Raji (cell line): ENCODE measurements around the gene PRUNE2.

Experiments used
- POLR2A ChIP-seq: IDR thresholded peaks from 2 replicates; pipeline ENCODE4 v1.6.1; 2011; ENCODE audit warnings: low read depth, low read length, control low read depth; ENCODE audit not compliant: insufficient read depth

The PRUNE2 gene

DNA sequence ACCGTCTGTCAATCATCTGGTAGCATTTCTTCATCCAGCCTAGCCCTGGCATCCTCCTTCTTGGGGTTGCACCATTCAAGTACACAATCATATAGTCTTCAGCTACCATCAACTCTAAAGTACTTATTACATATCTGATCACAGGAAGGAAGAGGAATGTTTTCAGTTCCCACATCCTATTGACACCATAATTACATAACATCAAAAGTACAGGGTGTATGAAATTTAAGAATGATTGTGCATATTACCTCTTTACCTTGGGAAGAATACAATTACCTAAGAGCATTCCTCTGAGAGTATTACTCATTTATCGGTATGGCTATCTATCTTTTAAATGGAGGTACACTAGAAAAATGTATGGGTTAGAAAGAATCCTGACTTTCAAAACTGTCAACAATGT lies 268.5 kb downstream of the PRUNE2 start:
- no peak for TF ChIP-seq POLR2A

DNA sequence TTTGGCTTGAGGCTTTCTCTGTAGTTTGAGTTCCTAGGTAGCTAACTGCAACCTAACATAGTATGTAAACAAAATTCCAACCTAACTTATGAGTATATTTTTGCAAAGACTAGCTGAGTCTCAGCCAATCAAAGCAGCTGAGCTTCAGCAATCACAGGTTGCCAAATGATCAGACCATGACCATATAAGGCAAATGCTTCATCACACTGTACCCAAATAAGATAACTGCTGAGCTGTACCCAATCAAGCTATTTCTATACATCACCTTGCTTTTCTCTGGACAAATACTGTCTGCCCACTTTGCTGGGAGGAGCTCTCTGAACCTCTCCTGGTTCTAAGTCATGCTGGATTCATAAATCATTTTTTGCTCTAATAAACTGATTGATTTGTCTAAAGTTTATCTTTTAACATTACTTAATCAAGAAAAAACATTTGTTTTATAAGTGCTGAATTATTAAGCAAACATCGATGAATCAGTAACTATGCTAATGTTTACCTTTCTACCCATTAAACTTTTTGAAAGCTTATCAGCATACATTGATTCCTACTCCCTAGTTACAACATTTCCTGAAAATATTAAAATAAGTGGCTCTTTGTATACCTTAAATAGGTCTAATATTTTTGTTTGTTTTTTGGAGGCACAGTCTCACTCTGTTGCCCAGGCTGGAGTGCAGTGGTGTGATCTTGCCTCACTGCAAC lies 271.4 kb downstream of the PRUNE2 start:
- no peak for TF ChIP-seq POLR2A

DNA sequence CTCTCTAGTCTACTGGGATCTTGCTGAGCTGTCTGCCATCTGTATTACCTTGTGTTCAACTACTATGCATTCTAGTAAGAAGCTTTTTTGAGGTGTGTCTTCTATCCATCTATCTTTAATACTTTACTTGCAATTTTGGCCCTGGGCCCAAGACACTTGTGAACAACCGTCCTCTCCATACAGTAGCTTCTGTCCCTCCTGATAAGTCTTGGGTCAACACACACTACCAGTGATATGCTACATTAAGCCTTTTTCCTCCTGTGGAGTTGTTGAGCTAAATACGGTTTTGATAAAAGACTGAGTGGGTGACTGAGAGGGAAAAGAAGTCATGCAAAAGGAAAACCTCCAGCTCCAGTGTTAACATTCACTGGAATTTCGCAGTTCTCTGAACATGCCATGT lies 275.0 kb downstream of the PRUNE2 start:
- no peak for TF ChIP-seq POLR2A

DNA sequence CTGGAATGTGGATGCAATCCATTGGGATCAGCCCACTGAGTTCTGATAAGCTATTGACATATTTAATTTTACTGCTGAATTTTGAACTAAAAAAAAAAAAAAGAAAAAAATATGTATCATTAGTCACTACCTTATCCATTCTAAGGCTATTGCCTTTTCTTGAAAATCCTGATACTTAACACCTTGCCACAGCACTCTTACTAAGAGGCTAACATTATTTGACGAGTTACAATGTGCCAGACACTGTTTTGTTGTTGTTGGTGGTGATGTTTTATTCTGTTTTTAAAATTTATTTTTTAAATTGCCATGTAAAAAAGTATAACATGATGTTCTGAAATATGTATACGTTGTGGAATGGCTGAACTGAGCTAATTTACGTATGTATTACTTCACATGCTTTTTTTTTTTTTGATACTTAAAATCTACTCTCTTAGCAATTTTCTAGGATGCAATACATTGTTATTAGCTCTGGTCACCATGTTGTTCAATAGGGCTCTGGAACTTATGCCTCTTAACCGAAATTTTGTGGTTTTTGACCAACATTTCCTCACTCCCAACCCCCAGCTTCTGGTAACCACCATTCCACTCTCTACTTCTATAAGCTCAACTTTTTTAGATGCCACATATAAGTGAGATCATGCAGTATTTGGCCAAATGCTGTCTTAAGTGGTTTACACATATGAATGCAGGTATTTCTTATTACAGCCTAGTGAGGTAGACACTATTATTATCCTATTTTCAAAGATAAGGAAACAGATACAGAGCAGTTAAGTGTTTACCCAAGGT lies 276.5 kb downstream of the PRUNE2 start:
- TF ChIP-seq POLR2A = no peak

DNA sequence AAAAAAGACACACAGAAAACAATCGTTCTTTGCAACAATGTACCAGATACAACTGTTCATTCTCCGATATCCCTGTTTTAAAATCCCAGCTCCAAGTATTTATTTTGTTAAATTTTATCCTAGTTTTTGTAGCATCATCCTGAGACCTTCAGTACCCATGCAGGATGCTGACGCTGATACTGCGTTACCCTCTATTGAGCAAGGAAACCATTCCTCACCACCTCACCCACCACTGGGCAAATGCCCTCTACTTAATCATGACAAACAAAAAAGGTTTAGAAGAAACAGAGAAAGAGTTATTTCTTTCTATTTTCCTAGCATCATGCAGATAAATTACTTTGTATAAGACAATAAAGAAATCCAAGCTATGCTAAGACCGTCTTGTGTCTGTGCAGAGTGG lies 277.8 kb downstream of the PRUNE2 start:
- TF ChIP-seq POLR2A = no peak

DNA sequence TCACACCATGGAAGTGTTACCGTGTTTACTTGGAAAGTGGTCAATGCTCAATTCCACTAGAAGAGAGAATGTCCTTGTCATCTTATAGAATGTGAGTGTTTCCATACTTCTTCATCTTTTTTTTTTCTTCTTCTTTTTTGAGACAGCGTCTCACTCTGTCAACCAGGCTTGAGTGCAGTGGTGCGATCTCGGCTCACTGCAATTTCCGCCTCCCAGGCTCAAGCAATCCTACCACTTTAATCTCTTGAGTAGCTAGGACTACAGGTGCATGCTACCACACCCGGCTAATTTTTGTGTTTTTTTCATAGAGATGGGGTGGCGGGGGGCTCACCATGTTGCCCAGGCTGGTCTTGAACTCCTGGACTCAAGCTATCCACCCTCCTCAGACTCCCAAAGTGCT lies 278.9 kb downstream of the PRUNE2 start:
- no peak for TF ChIP-seq POLR2A

DNA sequence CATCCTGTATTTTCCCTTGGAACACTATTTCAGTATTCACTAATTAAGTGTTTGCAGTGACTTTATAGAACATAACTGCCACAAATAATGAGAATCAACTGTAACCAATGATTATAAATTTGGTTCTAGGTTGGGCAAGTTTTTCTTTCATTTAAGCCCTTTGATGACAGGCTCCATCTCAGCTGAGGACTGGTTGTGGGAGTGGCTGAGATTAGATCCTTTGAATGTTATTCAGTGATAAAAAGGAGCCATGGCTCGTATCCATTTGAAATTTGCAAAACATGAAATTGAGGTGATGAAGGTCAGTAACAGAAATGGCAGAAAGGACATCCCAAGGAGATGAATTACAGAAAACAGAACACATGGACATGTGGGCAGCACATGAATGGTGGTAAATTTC lies 279.8 kb downstream of the PRUNE2 start:
- TF ChIP-seq POLR2A = no peak

DNA sequence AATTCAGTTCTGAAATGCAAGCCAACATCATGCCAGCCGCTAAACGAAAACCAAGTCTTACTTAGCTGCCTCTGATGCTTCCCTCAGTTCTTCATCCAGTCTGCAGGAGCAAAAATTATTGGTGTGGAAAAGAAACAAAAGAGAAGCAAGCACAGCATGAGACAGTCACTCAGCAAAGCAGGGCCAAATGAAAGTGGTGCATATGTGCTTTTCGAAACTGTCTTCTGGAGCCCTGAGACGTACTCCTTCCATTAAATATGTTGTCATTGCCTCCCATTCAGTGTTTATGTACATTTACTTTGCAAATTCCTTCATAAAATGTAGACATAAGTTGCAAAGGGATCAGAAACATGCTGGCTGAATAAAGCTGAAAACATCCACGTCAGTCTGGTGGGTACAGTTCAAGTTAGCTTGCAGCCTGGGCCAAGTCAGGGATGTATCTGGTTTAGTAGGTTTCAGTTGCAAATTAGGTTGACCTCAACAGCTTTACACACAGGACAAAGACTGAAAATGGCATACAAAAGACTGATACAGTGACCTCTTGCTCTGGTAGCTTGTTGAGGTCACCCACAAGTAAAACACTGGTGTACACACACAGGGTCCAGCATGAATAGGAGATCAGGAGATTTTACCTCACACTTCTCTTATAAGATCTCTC lies 281.4 kb downstream of the PRUNE2 start:
- TF ChIP-seq POLR2A = no peak

DNA sequence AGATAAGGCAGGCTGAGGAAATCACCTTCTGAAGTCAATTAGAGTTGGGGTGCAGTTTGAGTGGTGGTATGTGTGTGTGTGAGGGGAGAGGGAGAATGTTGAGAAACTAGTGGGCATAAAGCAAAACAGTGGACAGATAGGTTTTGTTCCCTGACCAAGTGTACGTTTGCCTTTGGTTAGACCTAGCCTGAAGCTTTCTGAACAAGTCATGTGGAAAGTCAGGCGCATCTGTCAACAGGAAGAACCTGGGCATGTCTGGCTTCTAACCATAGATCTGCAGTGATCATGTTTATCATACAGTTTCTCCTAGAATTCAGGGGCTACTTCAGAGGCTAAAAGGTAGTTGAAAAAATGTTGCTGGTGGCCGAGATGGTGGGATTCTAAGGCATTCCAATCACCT lies 284.9 kb downstream of the PRUNE2 start:
- TF ChIP-seq POLR2A = no peak

DNA sequence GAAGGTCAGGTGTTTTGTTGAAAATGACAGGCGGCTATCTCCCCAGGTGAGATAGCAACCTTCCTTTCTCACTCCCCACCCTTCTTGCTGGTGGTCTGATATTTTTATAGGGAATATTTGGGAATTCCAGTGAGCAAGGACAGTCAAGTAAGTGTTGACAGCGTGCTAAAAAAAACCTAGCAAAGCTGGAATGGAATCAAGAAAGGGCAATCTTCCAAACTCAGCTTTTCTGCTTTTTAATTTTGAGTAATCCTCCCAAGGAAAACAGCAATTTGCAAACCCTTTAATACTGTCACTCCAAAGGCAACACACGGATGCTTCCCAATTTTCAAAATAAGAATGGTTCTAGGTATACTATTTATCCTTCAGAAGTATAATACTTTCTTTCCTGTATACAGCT lies 285.3 kb downstream of the PRUNE2 start:
- TF ChIP-seq POLR2A = no peak

DNA sequence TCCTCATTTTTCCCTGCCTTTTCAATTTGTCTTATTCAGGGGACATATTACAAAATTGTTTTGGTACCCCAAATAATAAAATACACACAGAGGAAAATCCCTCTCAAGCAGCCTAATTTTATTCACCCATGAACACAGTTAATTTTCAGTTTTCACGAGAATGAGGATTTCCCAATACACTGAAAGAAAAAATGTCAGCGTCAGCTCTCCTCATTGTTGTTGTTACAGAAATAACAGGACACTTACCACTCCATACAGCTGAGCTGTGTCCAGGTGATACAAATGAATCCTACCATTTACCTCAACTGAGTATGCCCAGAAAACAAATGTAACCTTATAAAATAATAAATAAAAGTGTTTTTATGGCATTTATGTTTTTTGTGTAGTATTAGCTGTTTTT lies 286.3 kb downstream of the PRUNE2 start:
- no peak for TF ChIP-seq POLR2A

DNA sequence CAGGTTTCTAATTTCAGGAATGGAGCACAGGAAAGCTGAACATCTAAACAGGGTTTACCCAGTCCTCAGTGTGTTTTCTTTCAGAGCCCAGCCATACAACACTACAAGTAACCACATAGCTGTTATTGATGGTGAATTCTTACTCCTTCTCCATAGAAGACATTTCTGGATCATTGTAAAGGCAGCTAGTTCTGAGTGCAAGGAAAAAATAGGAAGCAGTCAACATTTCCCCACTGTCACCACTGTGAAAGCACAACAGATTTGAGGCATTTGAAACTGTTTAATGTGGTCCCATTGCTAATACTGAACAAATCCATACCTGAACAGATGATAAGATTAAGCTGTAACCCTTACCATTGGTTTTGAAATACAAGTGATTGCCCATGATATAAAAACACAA lies 286.7 kb downstream of the PRUNE2 start:
- no peak for TF ChIP-seq POLR2A

DNA sequence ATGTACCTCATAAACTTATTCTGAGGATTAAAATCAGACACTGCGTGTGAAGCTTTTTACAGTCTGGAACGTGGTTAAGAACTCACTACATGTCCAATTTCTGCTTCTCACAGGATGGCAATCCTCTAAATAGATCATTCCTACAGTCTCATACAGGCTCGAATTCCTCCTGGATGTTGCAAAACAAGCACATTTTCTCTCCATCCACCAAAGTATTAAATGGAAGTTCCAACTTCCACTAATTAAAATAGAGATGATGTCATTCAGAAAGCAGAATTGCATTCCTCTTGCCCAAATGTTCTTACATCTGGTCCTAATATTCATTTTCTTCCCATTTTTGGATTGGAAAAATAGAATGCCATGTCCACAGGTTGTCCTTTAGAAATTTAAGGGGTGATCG lies 287.2 kb downstream of the PRUNE2 start:
- no peak for TF ChIP-seq POLR2A

DNA sequence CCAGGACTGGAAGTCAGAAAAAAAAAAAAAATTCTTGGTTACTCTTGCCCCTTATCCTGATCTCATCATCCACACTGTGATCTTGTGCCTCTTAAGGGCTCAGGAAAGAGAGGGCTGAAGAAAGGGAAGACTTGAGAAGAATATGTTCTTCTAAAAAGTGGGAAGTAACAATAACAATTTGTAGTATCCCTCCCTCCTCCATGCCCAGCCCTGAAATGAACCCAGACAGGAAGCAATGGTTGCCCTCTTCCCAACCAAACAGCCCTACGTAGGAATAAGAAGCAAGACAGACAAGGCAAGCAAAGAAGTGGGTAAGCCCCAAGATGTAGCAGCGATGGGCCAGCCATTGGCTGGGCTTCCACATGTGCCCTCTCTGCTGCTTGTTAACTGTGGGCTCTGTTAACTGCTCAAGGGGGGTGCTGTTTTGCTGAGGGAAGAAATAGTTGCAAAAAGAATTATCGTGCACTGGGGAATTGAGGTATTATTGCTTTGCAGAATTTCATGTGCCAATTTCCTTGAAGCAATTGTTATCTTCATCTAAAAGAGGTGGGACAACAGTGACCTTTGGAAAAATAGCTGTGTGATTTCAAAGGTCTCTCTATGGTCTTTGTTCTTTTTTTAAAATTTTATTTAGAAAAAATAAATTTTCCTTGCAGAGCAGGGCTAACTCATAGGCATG lies 288.3 kb downstream of the PRUNE2 start:
- TF ChIP-seq POLR2A = no peak

DNA sequence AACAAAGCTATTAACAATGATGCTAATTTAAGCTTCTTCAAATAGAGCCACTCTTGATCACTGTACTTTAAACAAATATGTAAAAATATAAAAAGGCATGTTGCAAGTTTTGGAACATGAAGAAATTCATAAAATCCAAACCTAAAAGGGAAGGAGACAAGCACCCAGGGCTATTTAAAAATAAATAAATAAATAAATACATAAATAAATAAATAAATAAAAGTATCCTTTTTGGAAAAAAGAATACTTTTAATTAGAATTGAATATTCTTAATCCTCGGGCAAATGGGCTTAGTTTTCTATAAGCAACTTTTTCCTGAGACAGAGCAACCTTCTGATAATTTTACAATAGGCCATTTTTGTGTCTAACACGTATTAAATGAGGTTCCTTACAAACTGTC lies 289.1 kb downstream of the PRUNE2 start:
- TF ChIP-seq POLR2A = no peak
